A673 (cell line): ENCODE data around the gene AKIP1. TPM values are rescaled to one million over a fixed set of nuclear protein-coding genes. Genes with fewer than 3 reads are reported as not detected.

Experiments
- BruUV-seq: library from RNA; stranded (reverse); fragments of 400-500 nt; replicated peaks from 2 replicates; lab custom pipeline; 2021; lab: Mats Ljungman, UMichigan
- CTCF ChIA-PET: fragments of 300-600 bp; sonication (Branson Sonifier 250); formaldehyde crosslinking; loops from one replicate; lab custom pipeline; 2022; ENCODE audit warnings: antibody characterized with exemption; lab: Charles Lee
- POLR2A ChIA-PET: fragments of 300-600 bp; sonication (Branson Sonifier 250); formaldehyde crosslinking; loops from one replicate; lab custom pipeline; 2022; ENCODE audit warnings: antibody characterized with exemption; ENCODE audit not compliant: low non-redundant PET; lab: Charles Lee
- DNase-seq: peaks from one replicate; pipeline ENCODE4 v3.0.0-alpha.2; 2015; ENCODE audit warnings: low spot score
- H3K27ac ChIP-seq: fragments of 200-600 bp; sonication (generic); 2 replicates; pipeline ENCODE4 v1.5.1; 2016; ENCODE audit warnings: mixed run types, low read depth, mild to moderate bottlenecking, mixed read lengths, antibody characterized with exemption, low read length; ENCODE audit not compliant: poor library complexity, severe bottlenecking
- H3K27me3 ChIP-seq: fragments of 200-600 bp; sonication (generic); replicated peaks from 2 replicates; pipeline ENCODE4 v1.6.1; 2017; ENCODE audit warnings: mixed run types, low read depth, mild to moderate bottlenecking, mixed read lengths, antibody characterized with exemption, low read length; ENCODE audit not compliant: insufficient read depth, poor library complexity
- H3K36me3 ChIP-seq: fragments of 200-600 bp; sonication (generic); 2 replicates; pipeline ENCODE4 v1.6.1; 2016; ENCODE audit warnings: mixed run types, mild to moderate bottlenecking, mixed read lengths, antibody characterized with exemption, low read length; ENCODE audit not compliant: insufficient read depth, poor library complexity, severe bottlenecking
- H3K4me1 ChIP-seq: fragments of 200-600 bp; sonication (generic); 2 replicates; pipeline ENCODE4 v1.6.1; 2017; ENCODE audit warnings: mixed run types, mild to moderate bottlenecking, mixed read lengths, antibody characterized with exemption, low read length; ENCODE audit not compliant: insufficient read depth, poor library complexity, severe bottlenecking
- H3K4me3 ChIP-seq: fragments of 200-600 bp; sonication (generic); 2 replicates; pipeline ENCODE4 v1.5.1; 2016; ENCODE audit warnings: low read depth, mixed run types, mild to moderate bottlenecking, mixed read lengths, low read length; ENCODE audit not compliant: poor library complexity, severe bottlenecking
- H3K9me3 ChIP-seq: fragments of 200-600 bp; sonication (generic); 2 replicates; pipeline ENCODE4 v1.6.1; 2016; ENCODE audit warnings: mixed run types, low read depth, mild to moderate bottlenecking, mixed read lengths, antibody characterized with exemption, low read length; ENCODE audit not compliant: poor library complexity, severe bottlenecking
- EZH2 ChIP-seq: fragments of 200-600 bp; sonication (generic); IDR thresholded peaks from 2 replicates; pipeline ENCODE4 v1.6.1; 2017; ENCODE audit warnings: borderline replicate concordance, low read depth, mild to moderate bottlenecking, mixed read lengths, antibody characterized with exemption, low read length; ENCODE audit not compliant: poor library complexity, severe bottlenecking
- intact Hi-C: fragments of 100-400 bp; cut with micrococcal nuclease; formaldehyde crosslinking; loops from one replicate; pipeline ENCODE4 v1.10.0; 2022; ENCODE audit not compliant: unreplicated experiment
- total RNA-seq: library from RNA; stranded (reverse); gene quantifications from 2 replicates; pipeline ENCODE4 v1.2.3, GENCODE V29; 2021
- TF ChIP-seq, protein P1 (sequence below): fragments of 300-800, 200-600 bp; sonication (generic); conservative IDR thresholded peaks from 2 replicates; pipeline ENCODE4 v1.5.1; 2017; ENCODE audit warnings: low read depth, mild to moderate bottlenecking, antibody characterized with exemption, low read length, moderate library complexity, mixed read lengths

AKIP1 gene
- total RNA-seq, 1 experiment from 2014 or later = 26.7 TPM

DNA sequence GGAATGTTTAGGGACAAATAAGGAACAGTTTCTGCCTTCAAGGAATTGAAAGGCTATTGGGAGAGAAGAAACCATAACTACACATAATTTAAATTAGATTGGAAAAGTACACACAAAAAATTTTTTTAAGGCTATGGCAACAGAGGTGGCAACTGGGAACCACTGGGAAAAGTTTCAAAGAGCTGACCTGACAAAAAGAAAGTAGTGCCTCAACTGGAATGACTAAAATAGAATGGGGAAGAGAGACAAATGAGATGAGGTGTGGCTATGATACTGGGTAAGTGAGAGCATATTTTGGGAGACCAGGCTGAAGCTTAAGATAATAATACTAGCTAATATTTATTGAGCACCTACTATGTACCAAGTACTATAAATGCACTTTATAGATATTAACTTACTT is 2.9 kb upstream of the AKIP1 start:
- H3K4me3 ChIP-seq = no peak overlapping the region
- no TSS peak for BruUV-seq
- no peaks in the 10 kb centered on the region for H3K36me3 ChIP-seq
- CTCF ChIA-PET = no interaction called here
- TF ChIP-seq, protein P1, sequence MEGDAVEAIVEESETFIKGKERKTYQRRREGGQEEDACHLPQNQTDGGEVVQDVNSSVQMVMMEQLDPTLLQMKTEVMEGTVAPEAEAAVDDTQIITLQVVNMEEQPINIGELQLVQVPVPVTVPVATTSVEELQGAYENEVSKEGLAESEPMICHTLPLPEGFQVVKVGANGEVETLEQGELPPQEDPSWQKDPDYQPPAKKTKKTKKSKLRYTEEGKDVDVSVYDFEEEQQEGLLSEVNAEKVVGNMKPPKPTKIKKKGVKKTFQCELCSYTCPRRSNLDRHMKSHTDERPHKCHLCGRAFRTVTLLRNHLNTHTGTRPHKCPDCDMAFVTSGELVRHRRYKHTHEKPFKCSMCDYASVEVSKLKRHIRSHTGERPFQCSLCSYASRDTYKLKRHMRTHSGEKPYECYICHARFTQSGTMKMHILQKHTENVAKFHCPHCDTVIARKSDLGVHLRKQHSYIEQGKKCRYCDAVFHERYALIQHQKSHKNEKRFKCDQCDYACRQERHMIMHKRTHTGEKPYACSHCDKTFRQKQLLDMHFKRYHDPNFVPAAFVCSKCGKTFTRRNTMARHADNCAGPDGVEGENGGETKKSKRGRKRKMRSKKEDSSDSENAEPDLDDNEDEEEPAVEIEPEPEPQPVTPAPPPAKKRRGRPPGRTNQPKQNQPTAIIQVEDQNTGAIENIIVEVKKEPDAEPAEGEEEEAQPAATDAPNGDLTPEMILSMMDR = no peak
- no peak for TF ChIP-seq EZH2
- intact Hi-C loops = no loop called here
- no peaks in the 10 kb centered on the region for H3K9me3 ChIP-seq
- no peak for DNase-seq
- POLR2A ChIA-PET = no interaction called here
- no peaks in the 10 kb centered on the region for H3K27me3 ChIP-seq
- no peak overlapping the region for H3K27ac ChIP-seq
- H3K4me1 ChIP-seq = peaks cover 6% of the 10 kb centered on the region

DNA sequence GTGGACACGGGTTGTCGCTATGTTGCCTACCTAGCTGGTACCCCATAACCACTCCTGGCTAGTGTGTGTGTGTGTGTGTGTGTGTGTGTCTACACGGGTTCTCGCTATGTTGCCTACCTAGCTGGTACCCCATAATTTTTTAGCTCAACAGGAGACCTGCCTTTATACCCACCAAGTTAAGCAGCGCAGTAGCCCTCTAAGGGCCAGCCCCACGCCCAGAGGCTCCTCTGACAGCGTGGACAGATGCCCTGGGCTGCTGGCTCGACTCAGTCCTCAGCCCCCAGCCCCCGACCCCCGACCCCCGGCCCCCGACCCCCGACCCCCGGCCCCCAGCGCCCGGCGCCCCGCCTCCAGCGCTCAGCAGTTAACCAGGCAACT is 351 bp upstream of the AKIP1 start:
- no peaks in the 10 kb centered on the region for H3K27me3 ChIP-seq
- peaks cover 15% of the 10 kb centered on the region for H3K4me1 ChIP-seq
- peak overlapping the region; percentile 97 for H3K4me3 ChIP-seq
- ChIA-PET CTCF (no interaction called here), POLR2A (interaction anchor here (0.7 kb wide), 1 partner anchor 185 kb away, joined by 3 read pairs; no protein-coding TSS in a partner anchor)
- intact Hi-C loops = loop anchor here (2.0 to 5.0 kb wide), 3 partner anchors 54 to 223 kb away; partner anchors contain the start of gene TMEM9B
- no peak overlapping the region for H3K27ac ChIP-seq
- no TSS peak for BruUV-seq
- no peak for DNase-seq
- TF ChIP-seq EZH2 = no peak
- TF ChIP-seq, protein P1 = no peak
- no peaks in the 10 kb centered on the region for H3K9me3 ChIP-seq
- no peaks in the 10 kb centered on the region for H3K36me3 ChIP-seq

DNA sequence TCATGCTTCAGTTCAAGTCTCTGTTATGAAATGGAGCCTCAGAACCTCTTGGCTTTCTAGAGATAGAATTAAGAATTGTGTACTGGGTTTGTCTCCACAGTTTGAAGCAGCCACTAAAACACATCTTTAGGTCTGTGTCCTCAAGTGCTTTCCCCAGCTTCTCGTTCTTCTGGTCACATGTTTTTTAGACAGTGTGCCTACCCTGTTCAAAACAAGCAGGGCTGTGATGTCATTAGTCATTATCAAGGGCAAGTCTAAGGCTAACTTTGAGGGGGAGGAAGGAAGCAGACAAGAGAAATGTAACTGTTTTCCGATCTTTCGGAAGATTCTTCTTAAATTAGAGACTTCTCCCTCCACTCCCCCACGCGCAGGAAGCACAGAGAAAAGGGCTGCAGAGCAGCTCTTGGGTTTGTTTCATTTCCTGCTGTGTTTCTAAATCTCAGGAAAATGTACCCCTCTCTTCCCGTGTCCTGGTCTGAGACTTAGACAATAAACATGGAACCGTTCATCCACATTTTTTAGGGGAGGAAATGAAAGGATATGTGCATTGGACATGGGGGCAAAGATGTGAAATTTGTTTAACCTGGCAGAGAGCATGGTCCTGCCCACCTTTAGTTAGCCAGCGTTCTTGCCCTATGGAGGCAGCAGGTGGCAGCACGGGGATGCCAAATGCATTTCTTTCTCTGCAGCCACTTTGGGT is 3.1 kb downstream of the AKIP1 start:
- no peaks in the 10 kb centered on the region for H3K27me3 ChIP-seq
- peak overlapping the region; percentile 14 for H3K27ac ChIP-seq
- H3K36me3 ChIP-seq = peaks cover 18% of the 10 kb centered on the region
- peak; percentile 62 for DNase-seq
- no peaks in the 10 kb centered on the region for H3K9me3 ChIP-seq
- intact Hi-C loops = loop anchor here (1.0 to 5.0 kb wide), 4 partner anchors 45 to 227 kb away; a partner anchor contains a TSS
- peaks cover 20% of the 10 kb centered on the region for H3K4me1 ChIP-seq
- H3K4me3 ChIP-seq = peak overlapping the region; percentile 20
- ChIA-PET CTCF (interaction anchor here (1.4 kb wide), 1 partner anchor 45 kb away, joined by 8 read pairs; no protein-coding TSS in a partner anchor), POLR2A (no interaction called here)
- TF ChIP-seq EZH2 = no peak
- TF ChIP-seq, protein P1 = peak; percentile 75
- no TSS peak for BruUV-seq
